KG1 (cell line): ENCODE measurements around the gene FUZ.
A peak's percentile ranks its signal among the peaks of the same experiment; 100 is the strongest.
"Not testable (repeated sequence)": the region's sequence is repeated elsewhere in the genome, so short reads cannot be mapped to it uniquely, and the experiment has no call there.

ENCODE experiments used
- DNase-seq: peaks from one replicate; lab custom pipeline; 2025; lab: John Stamatoyannopoulos, UW

The FUZ gene

GRCh38 chr19:49830766-49831165, 17.7 kb upstream of the FUZ start:
- no peak for DNase-seq

- no peak for DNase-seq
Observed at GRCh38 chr19:49829721-49830120, 16.6 kb upstream of the FUZ start.

GRCh38 chr19:49829200-49829599, 16.1 kb upstream of the FUZ start:
- DNase-seq: no peak

DNA sequence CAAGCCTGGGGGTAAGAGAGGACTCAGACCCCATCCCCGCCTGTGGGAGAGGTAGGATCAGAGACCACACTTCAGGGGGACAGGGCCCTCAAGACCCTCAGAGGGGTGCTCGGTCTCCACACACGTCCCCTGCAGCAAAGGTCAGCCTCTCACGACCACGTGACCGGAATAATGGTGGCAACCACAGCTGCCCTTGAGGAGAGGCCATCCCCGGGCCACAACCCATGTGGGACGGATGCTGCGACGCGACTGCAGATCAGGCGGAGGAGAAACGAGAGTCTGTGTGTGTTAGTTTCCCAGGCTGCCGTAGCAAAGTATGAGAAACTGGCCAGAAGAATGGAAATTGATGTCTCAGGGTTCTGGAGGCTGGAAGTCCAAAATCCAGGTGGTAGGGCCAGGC, 13.9 kb upstream of the FUZ start:
- DNase-seq: no peak

- no peak for DNase-seq
Observed at GRCh38 chr19:49824662-49825061, 11.6 kb upstream of the FUZ start.

GRCh38 chr19:49823472-49823871, 10.4 kb upstream of the FUZ start:
- no peak for DNase-seq

DNA sequence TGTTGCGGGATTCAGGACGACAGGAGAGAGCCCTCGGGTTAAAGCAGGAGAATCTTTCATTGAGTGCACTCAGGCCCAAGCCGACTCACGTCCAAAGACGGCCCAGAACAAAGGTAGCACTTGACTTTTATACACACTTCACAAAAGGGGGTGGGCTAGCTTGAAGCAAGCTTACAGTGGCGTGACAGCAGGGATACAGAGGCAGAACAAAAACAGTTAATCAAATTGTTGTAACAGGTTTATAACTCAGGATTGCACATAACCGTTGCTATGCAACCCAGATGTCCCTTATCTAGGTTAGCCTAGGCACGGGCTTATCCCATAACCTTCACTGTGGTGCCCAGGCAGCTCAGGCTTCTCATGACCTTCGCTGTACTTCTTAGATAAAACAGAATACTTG, 7.0 kb upstream of the FUZ start:
- DNase-seq: no peak

DNA sequence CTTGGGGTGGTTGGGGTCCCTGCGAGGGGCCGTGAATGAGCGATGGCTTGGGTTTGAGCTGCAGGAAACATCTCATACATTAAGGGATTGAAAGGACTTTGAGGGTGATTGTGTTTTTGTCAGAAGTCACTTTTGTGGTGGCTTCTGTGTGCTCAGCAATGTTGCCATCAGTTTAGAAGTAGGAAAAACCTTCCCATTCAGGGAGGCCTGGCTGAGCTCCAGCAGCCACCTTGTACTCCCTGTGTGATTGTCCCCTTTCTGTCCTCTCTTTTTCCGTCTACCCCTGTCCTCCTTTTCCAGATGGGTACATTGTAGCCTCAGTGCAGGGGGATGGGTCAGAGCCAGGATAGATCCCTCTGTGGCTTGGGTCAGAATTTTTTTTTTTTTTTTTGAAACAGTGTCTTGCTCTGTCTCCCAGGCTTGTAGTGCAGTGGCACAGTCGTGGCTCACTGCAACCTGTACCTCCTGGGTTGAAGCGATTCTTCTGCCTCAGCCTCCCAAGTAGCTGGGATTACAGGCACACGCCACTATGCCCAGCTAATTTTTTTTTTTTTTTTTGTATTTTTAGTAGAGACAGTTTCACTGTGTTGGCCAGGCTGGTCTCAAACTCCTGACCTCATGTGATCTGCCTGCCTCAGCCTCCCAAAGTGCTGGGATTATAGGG, 6.5 kb upstream of the FUZ start:
- not testable (repeated sequence) for DNase-seq

GRCh38 chr19:49818649-49819370, 5.7 kb upstream of the FUZ start:
- DNase-seq: no peak

- peak; percentile 87 for DNase-seq
Observed at GRCh38 chr19:49817964-49818648, 5.0 kb upstream of the FUZ start, which contains the start of gene MED25. Gene MED25, plus strand, starts transcription at chr19:49818289. Its CDS starts 53 bp downstream, at chr19:49818342.

DNA sequence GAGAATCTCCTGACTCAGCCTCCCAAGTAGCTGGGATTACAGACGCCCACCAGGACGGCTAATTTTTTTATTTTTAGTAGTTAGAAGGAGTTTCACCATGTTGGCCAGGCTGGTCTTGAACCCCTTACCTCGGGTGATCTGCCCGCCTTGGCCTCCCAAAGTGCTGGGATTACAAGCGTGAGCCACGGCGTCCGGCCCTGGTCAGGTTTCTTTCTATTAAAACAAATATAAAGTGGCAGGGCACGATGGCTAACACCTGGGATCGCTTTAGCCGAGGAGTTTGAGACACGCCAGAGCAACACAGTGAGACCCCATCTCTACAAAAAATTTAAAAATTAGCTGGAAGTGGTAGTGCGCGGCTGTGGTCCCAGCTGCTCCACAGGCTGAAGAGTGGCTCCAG, 3.5 kb upstream of the FUZ start:
- no peak for DNase-seq

- no peak for DNase-seq
Observed at GRCh38 chr19:49814010-49814409, 918 bp upstream of the FUZ start.

GRCh38 chr19:49812452-49812996, 568 bp downstream of the FUZ start:
- no peak for DNase-seq

DNA sequence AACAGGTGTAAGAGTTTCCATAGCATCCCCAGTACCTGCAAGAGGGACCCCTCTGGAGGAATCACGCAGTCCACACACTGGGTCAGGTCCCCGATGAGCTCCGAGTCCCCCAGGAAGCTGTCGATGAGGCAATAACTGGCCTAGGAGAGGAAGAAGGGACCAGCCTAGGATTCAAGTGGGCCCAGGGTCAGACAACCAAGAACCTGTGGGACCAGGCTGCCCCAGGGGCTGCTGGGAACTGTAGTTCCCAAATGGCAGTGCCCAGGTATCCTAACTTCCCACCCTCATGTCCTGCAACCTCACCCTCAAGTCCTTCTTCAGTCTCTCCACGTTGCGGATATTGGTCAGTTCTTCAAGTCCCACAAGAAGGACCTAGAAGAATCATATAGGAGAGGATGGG, 1.8 kb downstream of the FUZ start:
- no peak for DNase-seq

GRCh38 chr19:49809941-49810389, 3.1 kb downstream of the FUZ start:
- DNase-seq: no peak

DNA sequence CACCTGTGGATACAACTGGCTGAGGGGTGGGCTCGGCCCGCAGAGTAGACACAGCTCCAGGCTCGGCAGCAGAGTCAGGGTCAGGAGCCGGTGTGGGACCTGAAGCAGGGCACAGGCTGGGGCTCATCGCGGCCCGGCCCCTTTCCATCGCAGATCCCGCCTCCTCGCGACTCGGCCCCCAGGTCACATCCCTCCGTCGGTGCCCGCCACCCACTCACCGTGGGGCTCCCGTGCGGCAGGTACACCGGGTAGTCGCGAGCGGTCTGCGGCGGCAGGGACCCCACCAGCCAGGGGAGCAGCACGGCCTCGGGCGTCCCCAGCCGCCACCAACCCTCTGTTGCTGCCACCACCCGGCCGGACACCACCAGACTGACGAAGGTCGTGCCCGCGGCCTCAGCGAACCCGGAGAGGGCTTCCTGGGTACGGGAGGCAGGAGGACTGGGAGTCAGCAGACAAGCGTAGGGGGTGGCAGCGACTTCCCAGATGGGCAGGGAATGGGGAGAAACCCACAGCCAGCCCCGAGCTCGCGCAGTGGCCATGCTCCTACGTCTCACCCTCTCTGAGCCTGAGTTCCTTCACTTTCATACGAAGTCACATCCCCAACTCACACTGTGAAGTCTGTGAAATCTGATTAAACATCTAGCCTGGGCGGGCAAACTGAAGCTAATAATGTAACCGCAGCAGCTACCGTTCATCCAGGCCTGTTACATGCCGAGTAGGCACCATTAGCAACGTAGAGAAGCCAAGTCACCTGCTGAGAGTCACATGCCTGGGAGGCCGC, 3.7 kb downstream of the FUZ start:
- no peak for DNase-seq

GRCh38 chr19:49808711-49809159, 4.4 kb downstream of the FUZ start:
- DNase-seq: no peak

GRCh38 chr19:49807904-49808675, 5.0 kb downstream of the FUZ start:
- DNase-seq: no peak

GRCh38 chr19:49807058-49807903, 5.8 kb downstream of the FUZ start:
- no peak for DNase-seq

DNA sequence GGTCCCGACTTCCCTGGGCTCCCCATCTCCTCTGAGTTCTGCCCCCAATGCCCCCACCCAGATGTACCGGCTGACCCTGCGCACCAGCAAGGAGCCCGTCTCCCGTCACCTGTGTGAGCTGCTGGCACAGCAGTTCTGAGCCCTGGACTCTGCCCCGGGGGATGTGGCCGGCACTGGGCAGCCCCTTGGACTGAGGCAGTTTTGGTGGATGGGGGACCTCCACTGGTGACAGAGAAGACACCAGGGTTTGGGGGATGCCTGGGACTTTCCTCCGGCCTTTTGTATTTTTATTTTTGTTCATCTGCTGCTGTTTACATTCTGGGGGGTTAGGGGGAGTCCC, 6.5 kb downstream of the FUZ start:
- DNase-seq: no peak
